Fibroblast of lung (primary cell): Measurements from ENCODE around the gene RPS4Y2. TPM values are rescaled to one million over a fixed set of nuclear protein-coding genes. Genes with fewer than 3 reads are reported as not detected.

Experiments
- DNase-seq, 2 donors: peaks; one replicate each; pipeline versions ENCODE4 v3.0.0 to v3.0.0-alpha.2; 2010; ENCODE audit warnings: low read depth in 2 of 2
- H2AFZ ChIP-seq: 2 replicates; pipeline ENCODE4 v1.5.1; 2012; ENCODE audit warnings: low read length, control low read depth, inconsistent platforms
- H3K27ac ChIP-seq: 2 replicates; pipeline ENCODE4 v1.5.1; 2011; ENCODE audit warnings: low read length, control low read depth; ENCODE audit not compliant: insufficient read depth
- H3K27me3 ChIP-seq: 2 replicates; pipeline ENCODE4 v1.5.1; 2011; ENCODE audit warnings: mild to moderate bottlenecking, low read length; ENCODE audit not compliant: control insufficient read depth, insufficient read depth
- H3K36me3 ChIP-seq: 2 replicates; pipeline ENCODE4 v1.5.1; 2011; ENCODE audit warnings: low read length; ENCODE audit not compliant: control insufficient read depth, insufficient read depth
- H3K4me1 ChIP-seq: 2 replicates; pipeline ENCODE4 v1.5.1; 2011; ENCODE audit warnings: low read length; ENCODE audit not compliant: control insufficient read depth, insufficient read depth; ENCODE audit errors: extremely low read depth
- H3K4me2 ChIP-seq: 2 replicates; pipeline ENCODE4 v1.5.1; 2011; ENCODE audit warnings: low read length, control low read depth; ENCODE audit not compliant: insufficient read depth; ENCODE audit errors: extremely low read depth
- H3K4me3 ChIP-seq, 4 experiments: fragments of 200-600 bp in 1 of 4; sonication (generic) in 1 of 4; replicated peaks in 1 of 4; 2 replicates each; pipeline ENCODE4 v1.5.1; 2011 to 2016; ENCODE audit warnings: low read length in 4 of 4, low read depth in 3 of 4, mild to moderate bottlenecking in 3 of 4, control low read depth in 2 of 4, inconsistent platforms in 1 of 4, mixed read lengths in 1 of 4; ENCODE audit not compliant: insufficient read depth in 1 of 4; ENCODE audit errors: control extremely low read depth in 1 of 4
- H3K79me2 ChIP-seq: 2 replicates; pipeline ENCODE4 v1.5.1; 2012; ENCODE audit warnings: mild to moderate bottlenecking, low read length, inconsistent platforms; ENCODE audit not compliant: control insufficient read depth, insufficient read depth
- H3K9ac ChIP-seq: 2 replicates; pipeline ENCODE4 v1.5.1; 2011; ENCODE audit warnings: mild to moderate bottlenecking, low read length, control low read depth; ENCODE audit not compliant: insufficient read depth
- H3K9me3 ChIP-seq: 2 replicates; pipeline ENCODE4 v1.5.1; 2012; ENCODE audit warnings: low read depth, low read length; ENCODE audit not compliant: control insufficient read depth, insufficient read depth
- H4K20me1 ChIP-seq: 2 replicates; pipeline ENCODE4 v1.5.1; 2011; ENCODE audit warnings: low read length; ENCODE audit not compliant: control insufficient read depth, insufficient read depth; ENCODE audit errors: extremely low read depth
- EZH2 ChIP-seq: IDR thresholded peaks from 2 replicates; pipeline ENCODE4 v1.5.1; 2012; ENCODE audit warnings: low read length, control low read depth, mild to moderate bottlenecking; ENCODE audit errors: missing control alignments
- polyA minus RNA-seq: library from RNA; depleted of rRNA, polyadenylated mRNA; stranded (reverse); fragments of >200 nt; gene quantifications from 2 replicates; pipeline ENCODE4 v1.2.3, GENCODE V29; 2011; ENCODE audit warnings: low replicate concordance
- polyA plus RNA-seq, 2 donors: library from polyadenylated mRNA; depleted of rRNA in 1 of 2; stranded (reverse) in 1 of 2; unstranded in 1 of 2; fragments of >200 nt; gene quantifications; 2 replicates each; pipeline ENCODE4 v1.2.1, GENCODE V29; 2011 to 2012; ENCODE audit warnings: missing spikeins in 1 of 2
- total RNA-seq: library from RNA; depleted of rRNA; stranded (reverse); fragments of >200 nt; gene quantifications from 2 replicates; pipeline ENCODE4 v1.2.1, GENCODE V29; 2014
- TF ChIP-seq, protein P1 (sequence below), 2 donors: IDR thresholded peaks in 1 of 2; conservative IDR thresholded peaks in 1 of 2; 1 replicate in 1 of 2; 2 replicates in 1 of 2; pipeline ENCODE4 v1.5.1; 2011 to 2012; ENCODE audit warnings: low read length in 2 of 2, control low read depth in 1 of 2, inconsistent platforms in 1 of 2, low read depth in 1 of 2, mild to moderate bottlenecking in 1 of 2

RPS4Y2 gene
- total RNA-seq: not detected in 2 replicates
- polyA plus RNA-seq: not detected in 2 replicates
- polyA plus RNA-seq (2012): not detected in 2 replicates
- not detected in 2 replicates for polyA minus RNA-seq

- Histone ChIP-seq H3K4me3 (no peak within 1 kb of the TSS), H3K79me2 (no peaks in the 10 kb centered on the region), H3K27ac (no peak within 1 kb of the TSS), H3K27me3 (no peaks in the 10 kb centered on the region), H3K4me1 (no peaks in the 10 kb centered on the region), H3K36me3 (no peaks in the 10 kb centered on the region), H2AFZ (no peak within 1 kb of the TSS), H3K4me2 (no peak within 1 kb of the TSS), H3K9me3 (no peaks in the 10 kb centered on the region), H3K9ac (no peak within 1 kb of the TSS), H4K20me1 (no peaks in the 10 kb centered on the region)
- TF ChIP-seq EZH2: no peak
- TF ChIP-seq, protein P1, sequence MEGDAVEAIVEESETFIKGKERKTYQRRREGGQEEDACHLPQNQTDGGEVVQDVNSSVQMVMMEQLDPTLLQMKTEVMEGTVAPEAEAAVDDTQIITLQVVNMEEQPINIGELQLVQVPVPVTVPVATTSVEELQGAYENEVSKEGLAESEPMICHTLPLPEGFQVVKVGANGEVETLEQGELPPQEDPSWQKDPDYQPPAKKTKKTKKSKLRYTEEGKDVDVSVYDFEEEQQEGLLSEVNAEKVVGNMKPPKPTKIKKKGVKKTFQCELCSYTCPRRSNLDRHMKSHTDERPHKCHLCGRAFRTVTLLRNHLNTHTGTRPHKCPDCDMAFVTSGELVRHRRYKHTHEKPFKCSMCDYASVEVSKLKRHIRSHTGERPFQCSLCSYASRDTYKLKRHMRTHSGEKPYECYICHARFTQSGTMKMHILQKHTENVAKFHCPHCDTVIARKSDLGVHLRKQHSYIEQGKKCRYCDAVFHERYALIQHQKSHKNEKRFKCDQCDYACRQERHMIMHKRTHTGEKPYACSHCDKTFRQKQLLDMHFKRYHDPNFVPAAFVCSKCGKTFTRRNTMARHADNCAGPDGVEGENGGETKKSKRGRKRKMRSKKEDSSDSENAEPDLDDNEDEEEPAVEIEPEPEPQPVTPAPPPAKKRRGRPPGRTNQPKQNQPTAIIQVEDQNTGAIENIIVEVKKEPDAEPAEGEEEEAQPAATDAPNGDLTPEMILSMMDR (conservative IDR thresholded peaks at IDR 0.05 in 1 of 2, IDR thresholded peaks at IDR 0.05 in 1 of 2; ENCODE audit: low read depth in 1 of 2, low read length in 2 of 2): no peak
- DNase-seq: no peak
Observed at GRCh38 chrY:20755808-20756207, at the start of gene RPS4Y2. Gene RPS4Y2 (plus strand): TSS chrY:20756108. CDS start chrY:20756164, 56 bp downstream.

DNA sequence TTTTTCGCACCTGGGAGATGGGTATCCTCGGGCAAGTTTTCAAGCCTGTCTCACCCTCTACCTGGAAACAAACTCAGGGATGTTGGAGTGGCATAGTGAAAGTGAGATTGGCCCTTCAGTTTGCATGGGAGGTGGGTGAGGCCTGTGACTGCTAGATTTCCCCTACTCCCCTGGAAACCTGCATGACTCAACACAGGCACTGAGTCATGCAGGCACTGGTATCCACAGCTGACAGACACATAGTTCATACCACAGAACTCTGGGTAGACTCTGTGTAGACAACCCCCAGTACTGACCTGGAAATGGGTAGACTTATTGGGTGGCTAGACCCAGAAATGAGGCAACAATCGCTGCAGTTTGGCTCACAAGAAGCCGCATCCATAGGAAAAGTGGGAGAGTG, 41.5 kb upstream of the RPS4Y2 start:
- Histone ChIP-seq H3K79me2 (no peaks in the 10 kb centered on the region), H3K4me1 (no peaks in the 10 kb centered on the region), H3K9me3 (no peaks in the 10 kb centered on the region), H3K4me2 (no peak overlapping the region), H3K4me3 (no peak overlapping the region), H4K20me1 (no peaks in the 10 kb centered on the region), H3K9ac (no peak overlapping the region), H2AFZ (no peak overlapping the region), H3K27ac (no peak overlapping the region), H3K27me3 (no peaks in the 10 kb centered on the region), H3K36me3 (no peaks in the 10 kb centered on the region)
- TF ChIP-seq EZH2: no peak
- TF ChIP-seq, protein P1 (conservative IDR thresholded peaks at IDR 0.05 in 1 of 2, IDR thresholded peaks at IDR 0.05 in 1 of 2; ENCODE audit: low read depth in 1 of 2, low read length in 2 of 2): no peak
- no peak for DNase-seq

DNA sequence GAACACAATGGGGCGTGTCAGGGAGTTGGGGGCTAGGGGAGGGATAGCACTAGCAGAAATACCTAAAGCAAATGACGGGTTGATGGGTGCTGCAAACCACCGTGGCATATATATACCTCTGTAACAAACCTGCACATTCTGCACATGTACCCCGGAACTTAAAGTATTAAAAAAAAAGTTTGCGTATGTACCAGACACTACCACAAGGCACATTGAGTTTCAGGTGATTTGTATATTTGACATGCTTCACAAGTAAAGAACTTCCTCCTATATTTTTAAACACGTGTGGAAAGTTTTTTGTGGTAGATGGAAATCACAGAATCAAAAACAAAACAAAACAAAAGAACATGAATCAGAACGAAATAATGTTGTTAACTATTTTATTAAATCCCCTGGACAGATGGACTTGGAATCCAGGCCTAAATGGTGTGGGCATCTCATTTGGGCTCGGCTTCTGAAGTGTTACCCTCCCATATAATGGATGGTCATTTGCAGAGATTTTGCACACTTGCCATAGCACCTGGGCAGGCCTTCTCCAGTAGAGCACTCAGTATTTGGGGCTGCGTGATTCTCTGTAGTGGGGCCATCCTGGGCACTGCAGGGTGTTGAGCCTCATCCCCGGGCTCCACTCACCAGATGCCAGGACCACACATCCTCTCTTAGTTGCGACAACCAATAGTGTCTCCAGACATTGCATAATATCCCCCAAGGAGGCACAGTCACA, 29.6 kb upstream of the RPS4Y2 start:
- no peak overlapping the region for H3K4me2 ChIP-seq
- no peaks in the 10 kb centered on the region for H3K36me3 ChIP-seq
- no peak for DNase-seq
- no peaks in the 10 kb centered on the region for H3K4me1 ChIP-seq
- no peak overlapping the region for H2AFZ ChIP-seq
- H3K27me3 ChIP-seq: no peaks in the 10 kb centered on the region
- H3K9ac ChIP-seq: no peak overlapping the region
- H3K9me3 ChIP-seq: no peaks in the 10 kb centered on the region
- no peaks in the 10 kb centered on the region for H4K20me1 ChIP-seq
- TF ChIP-seq, protein P1 (conservative IDR thresholded peaks at IDR 0.05 in 1 of 2, IDR thresholded peaks at IDR 0.05 in 1 of 2; ENCODE audit: low read depth in 1 of 2, low read length in 2 of 2): no peak
- TF ChIP-seq EZH2: no peak
- H3K27ac ChIP-seq: no peak overlapping the region
- no peaks in the 10 kb centered on the region for H3K79me2 ChIP-seq
- H3K4me3 ChIP-seq: no peak overlapping the region
